H54 (cell line): Measurements from ENCODE around the gene NRP2.

Source experiments
- DNase-seq: peaks from one replicate; pipeline ENCODE4 v3.0.0; 2011; ENCODE audit warnings: low spot score, mixed read lengths; ENCODE audit not compliant: insufficient read length
- FAIRE-seq: peaks from 3 replicates; lab custom pipeline; 2011; peaks lifted over from hg19 to GRCh38; lab: Jason Lieb, UNC
- POLR2A ChIP-seq: IDR thresholded peaks from 2 replicates; pipeline ENCODE4 v1.6.1; 2011; ENCODE audit warnings: low read depth, mild to moderate bottlenecking, low read length

Gene NRP2

DNA sequence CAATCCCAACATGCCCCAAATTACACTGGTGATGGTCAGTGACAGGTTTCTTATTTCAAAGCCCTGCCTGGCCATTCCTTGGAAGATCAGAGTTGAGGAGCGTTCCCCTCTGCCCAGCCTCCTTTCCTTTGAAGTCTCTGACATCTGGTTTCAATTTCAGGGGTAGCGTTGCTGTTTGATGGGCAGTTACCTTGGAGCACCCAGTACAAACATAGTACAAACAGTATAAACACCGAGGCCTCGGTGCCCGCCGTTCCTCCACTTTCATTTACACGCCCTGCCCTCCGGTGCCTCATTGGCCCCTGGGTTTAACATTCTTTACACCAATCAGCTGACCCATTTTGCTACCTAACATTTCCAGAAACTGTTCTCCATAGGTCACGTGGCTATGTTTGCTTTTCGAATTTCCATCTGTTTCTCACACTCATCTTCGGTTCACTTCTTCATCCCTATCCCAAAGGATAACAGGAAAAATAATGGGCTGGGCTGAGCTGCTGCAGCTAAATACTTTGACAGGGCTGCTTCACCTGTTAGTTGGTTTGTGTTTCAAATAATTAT is 65.6 kb downstream of the NRP2 start:
- no peak for DNase-seq
- TF ChIP-seq POLR2A: no peak
- FAIRE-seq: no peak

DNA sequence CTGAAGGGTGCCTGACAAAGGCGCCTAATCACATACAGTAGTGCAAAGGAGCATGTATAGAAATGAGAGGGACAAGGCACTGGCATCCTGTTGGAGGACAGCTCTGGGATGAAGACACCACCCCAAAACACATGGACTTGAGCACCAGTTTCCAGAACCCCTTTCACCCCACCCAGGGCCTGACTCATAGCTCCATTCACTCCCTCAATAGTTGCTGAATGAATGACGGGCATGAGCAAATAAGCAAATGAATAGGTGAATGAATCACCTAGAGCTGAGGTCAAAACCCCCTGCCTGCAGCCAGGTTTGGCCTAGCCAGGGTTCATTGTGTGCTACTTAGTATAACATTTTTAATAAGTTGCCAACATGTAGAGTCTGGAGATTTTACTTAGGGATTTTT is 66.3 kb downstream of the NRP2 start:
- no peak for TF ChIP-seq POLR2A
- FAIRE-seq (peak; percentile 81), DNase-seq (peak; percentile 50)

DNA sequence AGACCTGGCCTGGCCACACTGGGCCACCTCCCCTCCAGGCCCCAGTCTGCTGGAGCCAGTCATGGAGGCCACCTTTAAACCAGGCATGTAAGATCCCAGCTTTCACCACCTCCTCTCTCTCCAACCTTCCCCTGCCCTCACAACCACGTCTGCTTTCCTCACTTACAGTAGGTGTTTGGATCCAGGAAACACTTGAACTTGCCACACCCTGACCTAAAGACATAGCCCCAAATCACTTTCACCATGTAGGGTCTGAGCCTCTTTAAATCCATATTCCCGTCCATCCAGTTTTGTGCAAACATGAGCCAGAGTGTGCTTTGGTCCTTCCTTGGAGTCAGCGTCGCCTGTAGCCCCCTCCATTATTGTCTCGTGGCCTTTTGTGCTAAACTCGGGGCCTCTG is 66.8 kb downstream of the NRP2 start:
- TF ChIP-seq POLR2A: no peak
- DNase-seq: no peak
- FAIRE-seq: no peak

DNA sequence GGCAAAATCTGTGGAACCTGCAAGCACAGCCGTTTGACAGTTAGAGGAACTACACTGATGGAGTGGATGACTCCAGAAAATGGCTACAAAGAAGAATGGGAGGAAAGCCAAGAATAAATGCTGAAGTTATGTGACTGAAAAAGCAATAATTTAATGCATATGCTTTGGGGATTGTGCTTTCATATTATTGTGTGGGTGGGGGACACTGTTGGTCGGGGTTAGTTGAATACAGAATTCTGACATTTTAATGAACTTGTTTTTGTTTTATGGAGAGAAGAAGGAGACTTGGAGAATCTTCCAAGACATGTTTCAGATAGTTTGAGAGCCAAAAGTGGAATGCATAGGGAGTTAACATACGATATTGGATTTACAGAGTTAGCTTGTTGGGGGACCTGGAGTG is 68.5 kb downstream of the NRP2 start:
- FAIRE-seq: no peak
- no peak for TF ChIP-seq POLR2A
- no peak for DNase-seq

DNA sequence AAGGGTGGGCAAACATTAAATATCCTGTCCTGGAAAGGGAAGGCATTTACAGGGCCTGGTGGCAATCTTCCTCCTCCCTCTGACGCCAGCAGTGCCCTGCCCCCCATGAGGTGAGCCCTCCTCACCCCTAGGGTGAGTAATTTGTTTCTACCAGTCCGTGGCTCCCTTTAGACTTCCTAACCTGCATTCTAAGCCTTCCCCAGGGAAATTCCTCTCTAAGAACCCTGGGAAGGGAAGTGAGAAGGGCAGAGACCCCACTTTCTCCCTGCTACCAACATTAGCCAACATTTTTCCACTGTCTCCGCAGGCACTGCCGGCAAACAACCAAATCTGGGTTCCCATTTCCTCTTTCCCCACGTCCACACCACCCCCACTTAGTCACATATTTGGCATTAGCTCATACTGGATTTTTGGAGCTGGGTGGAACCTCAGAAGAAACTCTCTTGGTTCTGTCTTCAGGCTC is 69.3 kb downstream of the NRP2 start:
- DNase-seq (no peak), FAIRE-seq (no peak)
- TF ChIP-seq POLR2A: no peak

DNA sequence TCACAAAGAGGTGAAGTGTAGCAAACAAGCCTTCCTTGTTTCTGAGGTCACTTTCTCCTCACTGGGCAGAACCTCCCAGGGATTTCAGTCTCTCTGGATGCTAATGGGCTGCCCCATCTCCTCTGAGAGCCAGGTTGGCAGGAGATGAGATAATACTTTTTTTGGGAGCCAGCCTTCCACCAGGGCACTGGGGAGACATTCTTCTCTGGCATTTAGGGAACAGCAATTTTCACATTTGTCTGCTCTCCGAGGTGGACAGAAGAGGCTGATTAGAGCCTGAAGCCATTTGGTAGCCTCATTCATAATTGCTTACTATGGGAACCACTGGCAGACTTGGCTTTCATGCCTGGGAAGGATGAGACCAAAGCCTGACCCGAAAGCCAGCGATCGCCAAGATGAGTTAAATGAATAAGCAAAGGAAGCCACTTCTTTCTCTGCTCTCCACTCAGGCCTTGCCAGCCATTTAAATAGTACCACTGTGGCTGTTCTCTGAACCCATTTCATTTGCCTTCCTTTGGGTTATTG is 70.1 kb downstream of the NRP2 start:
- TF ChIP-seq POLR2A: no peak
- no peak for DNase-seq
- FAIRE-seq: no peak

DNA sequence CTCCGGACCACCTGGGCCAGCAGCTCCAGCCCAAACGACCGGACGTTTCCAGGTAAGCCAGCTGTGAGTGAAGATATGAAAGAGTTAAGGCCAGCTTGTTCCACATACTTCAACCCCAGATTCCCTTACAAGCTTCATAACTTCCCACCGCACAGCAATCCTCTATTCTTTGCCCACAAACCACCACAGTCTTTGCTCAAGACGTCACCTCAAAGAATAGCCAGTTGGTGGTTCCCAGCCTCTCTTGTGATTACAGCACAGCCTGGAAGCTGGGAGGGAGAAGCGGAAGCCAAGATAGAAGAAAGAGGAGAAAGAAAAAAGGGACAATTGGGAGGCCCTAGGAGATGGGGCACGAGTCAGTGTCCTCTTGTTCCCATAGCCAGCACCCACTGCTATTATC is 70.6 kb downstream of the NRP2 start:
- no peak for TF ChIP-seq POLR2A
- FAIRE-seq (no peak), DNase-seq (no peak)

DNA sequence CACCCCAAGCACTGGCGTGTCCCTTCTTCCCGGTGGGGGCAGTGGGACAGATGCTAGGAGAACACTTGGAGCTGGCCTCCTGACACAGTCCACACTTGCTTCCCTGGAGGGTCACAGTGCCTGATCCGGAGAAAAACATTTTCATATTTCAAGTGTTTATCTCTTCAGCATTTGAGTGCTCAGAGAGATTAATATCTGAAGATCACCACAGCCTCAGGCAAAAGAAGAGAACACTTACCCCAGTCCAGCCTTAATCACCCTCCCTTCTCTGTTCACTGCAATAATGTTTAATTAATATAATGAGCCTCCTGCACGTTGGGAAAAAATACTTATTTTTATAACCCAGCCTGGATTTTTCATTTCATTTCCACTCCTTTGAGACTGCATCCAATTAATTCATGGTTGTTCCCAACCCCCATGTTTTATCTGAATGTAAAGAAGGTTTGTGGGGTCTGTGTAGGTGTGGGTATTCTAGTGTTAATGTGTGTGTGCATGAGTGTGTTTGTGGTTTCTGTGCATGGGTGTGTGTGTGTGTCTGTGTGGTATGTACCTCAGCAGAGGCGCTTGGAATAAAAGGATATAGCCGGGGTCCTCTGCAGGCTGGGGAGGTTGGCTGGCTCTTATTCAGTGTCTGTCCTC is 72.1 kb downstream of the NRP2 start:
- no peak for DNase-seq
- TF ChIP-seq POLR2A: no peak
- no peak for FAIRE-seq

DNA sequence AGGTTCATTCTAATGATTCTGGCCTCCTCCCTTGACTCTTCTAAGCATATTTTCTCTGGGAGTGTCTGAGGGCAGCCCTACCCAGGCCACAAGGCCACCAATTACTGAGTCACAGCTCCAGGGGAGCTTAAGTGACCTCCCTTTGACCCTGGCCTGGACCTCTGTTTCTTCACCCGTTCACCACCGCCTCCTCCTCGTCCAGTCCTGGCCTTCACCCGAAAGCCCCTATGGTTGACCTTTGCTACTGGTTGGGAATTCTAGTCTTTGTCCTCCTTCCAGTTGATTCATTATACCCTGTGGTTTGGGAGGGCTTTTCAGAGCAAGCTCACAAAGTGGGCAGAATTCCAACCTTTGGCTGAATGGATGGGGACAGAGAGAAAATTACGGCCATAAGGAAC is 72.6 kb downstream of the NRP2 start:
- no peak for TF ChIP-seq POLR2A
- DNase-seq (peak; percentile 69), FAIRE-seq (peak; percentile 89)

DNA sequence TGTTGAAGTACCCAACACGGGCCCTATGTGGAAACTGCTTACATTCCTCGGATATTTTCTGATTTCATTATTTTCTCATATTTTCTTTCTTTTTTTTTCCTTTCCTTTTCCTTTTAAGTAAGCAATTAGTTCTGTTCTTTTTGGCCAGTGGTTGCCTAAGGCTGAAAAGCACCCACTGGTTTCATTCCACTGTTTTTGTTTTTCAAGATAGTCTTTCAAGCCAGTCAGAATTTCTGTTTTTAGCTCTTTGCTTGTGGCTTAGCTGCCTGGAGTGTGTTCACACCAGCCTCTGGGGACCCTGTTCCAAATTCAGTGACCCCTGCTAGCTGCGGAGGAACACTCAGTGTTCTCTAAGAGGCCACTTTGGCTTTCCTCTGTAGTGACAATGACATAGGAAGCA is 73.6 kb downstream of the NRP2 start:
- TF ChIP-seq POLR2A: no peak
- FAIRE-seq (no peak), DNase-seq (no peak)

DNA sequence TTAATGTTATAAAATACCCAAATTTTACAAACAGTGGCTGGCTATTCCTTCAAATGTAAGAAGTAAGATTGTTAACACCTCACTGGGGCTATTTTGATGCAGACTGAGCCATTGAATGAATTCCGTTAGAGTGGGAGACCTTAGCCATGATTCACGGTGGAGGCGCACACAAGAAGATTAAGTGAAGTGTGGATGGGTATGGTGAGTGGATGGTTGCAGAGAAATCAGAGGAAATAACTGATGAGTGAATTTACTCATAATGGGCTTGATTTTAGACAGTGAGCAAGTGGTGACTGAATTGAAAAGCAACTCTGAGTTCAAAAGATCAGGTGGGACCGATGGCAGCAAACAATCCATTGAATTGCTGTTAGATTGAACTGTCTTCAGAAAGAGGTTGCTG is 75.0 kb downstream of the NRP2 start:
- FAIRE-seq (no peak), DNase-seq (no peak)
- TF ChIP-seq POLR2A: no peak

DNA sequence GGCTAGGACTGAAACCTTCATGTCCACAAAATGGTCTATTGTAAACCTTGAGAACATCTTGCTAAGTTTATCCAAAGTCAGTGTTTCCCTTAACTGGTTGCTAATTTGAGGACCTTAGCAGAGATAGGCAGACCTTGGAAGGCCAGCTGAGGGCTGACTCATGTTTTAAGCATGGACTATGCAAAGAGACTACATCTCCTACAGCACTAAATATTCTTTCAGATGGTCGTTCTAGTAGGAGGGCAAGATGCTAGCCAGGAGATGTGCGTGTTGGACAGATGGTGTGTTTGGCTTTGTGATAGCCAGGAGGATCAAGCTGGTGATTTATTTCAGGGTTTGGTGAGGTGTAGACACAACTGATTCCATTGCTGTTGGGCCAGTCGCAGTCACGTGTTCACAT is 75.8 kb downstream of the NRP2 start:
- peak; percentile 62 for FAIRE-seq
- TF ChIP-seq POLR2A: no peak
- peak; percentile 40 for DNase-seq

DNA sequence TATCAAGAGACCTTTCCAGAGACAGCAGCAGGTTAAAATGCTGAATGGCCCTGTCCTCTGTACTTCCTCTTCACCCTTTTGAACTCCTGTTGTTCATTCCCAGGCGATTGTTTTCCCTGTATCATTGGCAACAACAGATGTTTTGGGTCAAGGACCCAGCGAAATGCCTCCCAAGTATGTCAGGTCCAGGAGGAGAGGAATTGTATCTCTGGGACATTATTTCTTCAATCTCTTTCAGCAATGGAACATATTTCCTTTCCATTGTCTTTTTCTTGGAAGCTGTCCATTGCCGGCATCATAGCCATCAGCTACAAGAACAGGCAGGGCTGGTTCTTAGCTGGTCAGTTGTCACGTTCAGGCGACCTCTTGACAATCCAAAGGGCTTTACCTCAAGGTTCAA is 76.2 kb downstream of the NRP2 start:
- FAIRE-seq: no peak
- DNase-seq: no peak
- no peak for TF ChIP-seq POLR2A

DNA sequence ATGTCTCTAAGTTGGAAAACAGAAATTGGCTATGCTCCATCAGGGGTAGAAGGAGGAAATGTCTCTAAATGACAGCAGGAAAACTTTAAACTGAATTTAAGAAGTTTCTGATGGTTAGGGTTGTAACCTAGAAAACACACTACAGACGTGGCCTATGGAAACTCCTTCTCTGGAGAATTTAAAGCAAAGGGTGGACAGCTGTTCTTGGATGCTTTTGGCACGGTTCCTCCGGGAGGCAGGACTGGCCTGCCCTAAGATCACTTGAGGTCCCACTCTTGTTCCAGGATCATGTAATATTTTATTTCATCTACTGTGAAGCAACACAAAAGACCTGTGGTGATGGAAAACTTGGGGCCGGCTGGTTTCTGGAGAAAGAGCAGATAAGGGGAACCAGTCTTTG is 77.0 kb downstream of the NRP2 start:
- DNase-seq (no peak), FAIRE-seq (no peak)
- no peak for TF ChIP-seq POLR2A

DNA sequence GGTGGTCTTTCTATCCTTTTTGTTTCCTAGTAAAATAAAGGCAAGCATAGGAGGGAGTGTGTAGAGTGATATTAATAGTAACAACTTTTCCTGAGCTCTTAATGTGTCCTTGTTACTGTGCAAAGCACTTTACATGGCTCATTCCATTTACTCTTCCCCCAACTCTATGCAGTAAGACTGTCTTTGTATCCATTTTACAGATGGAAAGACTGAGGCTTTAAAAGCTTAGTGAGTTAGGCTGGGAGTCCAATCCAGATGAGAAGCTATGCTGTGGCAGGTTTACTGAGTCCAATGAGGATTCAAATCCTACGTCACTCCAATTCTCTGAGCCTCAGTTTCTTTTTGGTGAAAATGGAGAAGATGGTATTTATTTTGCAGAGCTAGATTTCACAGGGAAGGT is 77.4 kb downstream of the NRP2 start:
- FAIRE-seq (no peak), DNase-seq (no peak)
- TF ChIP-seq POLR2A: no peak
